ENCODE data around the gene MED15. TPM values are rescaled to one million over a fixed set of nuclear protein-coding genes. Genes with fewer than 3 reads are reported as not detected.

The MED15 gene
- total and polyA plus RNA-seq, 10 of the 15 experiments (the other 5 are each of a cell fraction or from before 2014, with no cell fraction given) = 1.4 to 75.2 (median 26.9) TPM

- TF ChIP-seq, protein P1, sequence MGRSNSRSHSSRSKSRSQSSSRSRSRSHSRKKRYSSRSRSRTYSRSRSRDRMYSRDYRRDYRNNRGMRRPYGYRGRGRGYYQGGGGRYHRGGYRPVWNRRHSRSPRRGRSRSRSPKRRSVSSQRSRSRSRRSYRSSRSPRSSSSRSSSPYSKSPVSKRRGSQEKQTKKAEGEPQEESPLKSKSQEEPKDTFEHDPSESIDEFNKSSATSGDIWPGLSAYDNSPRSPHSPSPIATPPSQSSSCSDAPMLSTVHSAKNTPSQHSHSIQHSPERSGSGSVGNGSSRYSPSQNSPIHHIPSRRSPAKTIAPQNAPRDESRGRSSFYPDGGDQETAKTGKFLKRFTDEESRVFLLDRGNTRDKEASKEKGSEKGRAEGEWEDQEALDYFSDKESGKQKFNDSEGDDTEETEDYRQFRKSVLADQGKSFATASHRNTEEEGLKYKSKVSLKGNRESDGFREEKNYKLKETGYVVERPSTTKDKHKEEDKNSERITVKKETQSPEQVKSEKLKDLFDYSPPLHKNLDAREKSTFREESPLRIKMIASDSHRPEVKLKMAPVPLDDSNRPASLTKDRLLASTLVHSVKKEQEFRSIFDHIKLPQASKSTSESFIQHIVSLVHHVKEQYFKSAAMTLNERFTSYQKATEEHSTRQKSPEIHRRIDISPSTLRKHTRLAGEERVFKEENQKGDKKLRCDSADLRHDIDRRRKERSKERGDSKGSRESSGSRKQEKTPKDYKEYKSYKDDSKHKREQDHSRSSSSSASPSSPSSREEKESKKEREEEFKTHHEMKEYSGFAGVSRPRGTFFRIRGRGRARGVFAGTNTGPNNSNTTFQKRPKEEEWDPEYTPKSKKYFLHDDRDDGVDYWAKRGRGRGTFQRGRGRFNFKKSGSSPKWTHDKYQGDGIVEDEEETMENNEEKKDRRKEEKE (IDR thresholded peaks at IDR 0.05) = no peak
- TF ChIP-seq POLR2A (IDR thresholded peaks at IDR 0.05; ENCODE audit: low read depth, low read length) = peak; percentile 40; the same call in 1 of the 2 replicates
Observed at GRCh38 chr22:20588092-20588842, 80.9 kb downstream of the MED15 start (continued).

DNA sequence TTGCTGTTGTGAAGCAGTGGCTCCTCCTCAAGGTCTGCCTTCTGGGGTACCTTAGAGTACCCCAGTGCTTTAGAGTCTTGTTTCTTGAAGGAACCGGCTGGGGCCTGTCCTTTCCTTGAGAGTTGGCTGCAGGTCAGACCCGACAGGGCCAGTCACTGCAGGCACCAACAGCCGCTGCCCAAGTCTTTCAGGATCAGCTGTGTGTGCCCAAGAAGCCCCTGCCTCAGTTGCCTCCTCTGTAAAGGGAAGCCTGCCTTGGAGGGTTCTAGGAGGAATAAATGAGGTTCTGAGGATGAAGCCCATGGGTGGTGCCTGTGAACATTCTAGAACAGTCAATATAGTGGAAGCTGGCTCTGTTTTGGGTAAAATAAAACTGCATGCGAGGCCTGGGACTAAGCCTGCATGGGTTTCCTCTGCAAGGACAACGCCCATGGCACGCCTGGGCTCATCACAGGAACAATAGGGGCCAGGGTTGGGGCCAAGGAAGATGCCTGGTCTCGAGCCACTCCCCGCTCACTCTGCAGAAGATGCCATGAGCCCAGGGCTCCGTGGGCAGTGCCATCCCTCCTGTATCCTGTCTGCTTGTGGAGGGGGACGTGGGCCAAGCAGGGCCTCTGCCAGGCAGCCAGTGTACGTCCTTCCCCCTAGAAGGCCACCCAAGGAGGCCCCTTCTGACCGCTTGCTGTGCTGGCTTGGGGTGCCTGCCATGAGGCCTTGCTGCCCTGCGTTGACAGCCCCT is 81.6 kb downstream of the MED15 start:
- Histone ChIP-seq H3K4me2 (ENCODE audit: control insufficient read depth, insufficient read depth) (no peak overlapping the region), H3K4me1 (ENCODE audit: control insufficient read depth, insufficient read depth, low read length) (no peaks in the 10 kb centered on the region), H3K9ac (ENCODE audit: control insufficient read depth, insufficient read depth, low read length) (no peak overlapping the region), H3K36me3 (ENCODE audit: control insufficient read depth in 2 of 2, insufficient read depth in 2 of 2, low read length in 1 of 2) (peaks cover under 1 to 22% of the 10 kb centered on the region in 2 experiments; a peak in 3 of 4 replicates), H3K27ac (ENCODE audit: control insufficient read depth, insufficient read depth) (no peak overlapping the region), H3K79me2 (ENCODE audit: control insufficient read depth, insufficient read depth, low read length) (no peaks in the 10 kb centered on the region), H4K20me1 (ENCODE audit: control insufficient read depth, insufficient read depth) (no peaks in the 10 kb centered on the region), H3K27me3 (replicated peaks in 1 of 2; ENCODE audit: control insufficient read depth in 2 of 2, insufficient read depth in 2 of 2, low read length in 1 of 2) (no peaks in the 10 kb centered on the region), H3K9me3 (replicated peaks; ENCODE audit: control insufficient read depth, insufficient read depth, low read length) (no peaks in the 10 kb centered on the region), H3K4me3 (no peak overlapping the region), H2AFZ (ENCODE audit: control insufficient read depth, low read depth, low read length) (no peak overlapping the region)
- ChIA-PET POLR2A (no interaction called here), CTCF (no interaction called here), SMC1A (ENCODE audit: uncharacterized antibody, unreplicated experiment) (no interaction called here), RAD21 (ENCODE audit: unreplicated experiment) (no interaction called here)
- intact Hi-C loops (cut with micrococcal nuclease; ENCODE audit: unreplicated experiment) (no loop called here), in situ Hi-C loops (cut with MboI) (no loop called here)
- ATAC-seq = no peak; the same call in 2 of the 3 replicates
- DNase-seq (ENCODE audit: low read depth, low spot score) = no peak
- FAIRE-seq = no peak
- TF ChIP-seq ZNF217 (IDR thresholded peaks at IDR 0.05) (no peak), TARDBP (IDR thresholded peaks at IDR 0.05; ENCODE audit: borderline replicate concordance) (no peak), CBX3 (IDR thresholded peaks at IDR 0.05; ENCODE audit: borderline replicate concordance, low read depth) (no peak), NR2C2 (IDR thresholded peaks at IDR 0.05; ENCODE audit: borderline replicate concordance, control insufficient read depth, insufficient read length, low read depth) (no peak)
- TF ChIP-seq, protein P2, sequence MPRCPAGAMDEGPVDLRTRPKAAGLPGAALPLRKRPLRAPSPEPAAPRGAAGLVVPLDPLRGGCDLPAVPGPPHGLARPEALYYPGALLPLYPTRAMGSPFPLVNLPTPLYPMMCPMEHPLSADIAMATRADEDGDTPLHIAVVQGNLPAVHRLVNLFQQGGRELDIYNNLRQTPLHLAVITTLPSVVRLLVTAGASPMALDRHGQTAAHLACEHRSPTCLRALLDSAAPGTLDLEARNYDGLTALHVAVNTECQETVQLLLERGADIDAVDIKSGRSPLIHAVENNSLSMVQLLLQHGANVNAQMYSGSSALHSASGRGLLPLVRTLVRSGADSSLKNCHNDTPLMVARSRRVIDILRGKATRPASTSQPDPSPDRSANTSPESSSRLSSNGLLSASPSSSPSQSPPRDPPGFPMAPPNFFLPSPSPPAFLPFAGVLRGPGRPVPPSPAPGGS (IDR thresholded peaks at IDR 0.05; ENCODE audit: borderline replicate concordance, insufficient read depth, low read depth, low read length, poor library complexity, severe bottlenecking) = peak; percentile 9
- BruUV-seq (replicated peaks) = no TSS peak
- WGBS (ENCODE audit: insufficient coverage, insufficient replicate concordance, low lambda C conversion rate, missing lambda C conversion rate) = 57% methylated on average over 13 of the region's 13 CpGs

All from GM12878 (cell line).